GM12878 (cell line): ENCODE results near the gene MRGPRF. TPM values are rescaled to one million over a fixed set of nuclear protein-coding genes. Genes with fewer than 3 reads are reported as not detected.

Experiments
- ATAC-seq: fragments of 200-7000 bp; cut with Tn5 transposase; 3 replicates; pipeline ENCODE4 v1.9.1; 2020; ENCODE audit warnings: mild to moderate bottlenecking, moderate library complexity
- BruUV-seq: library from RNA; stranded (reverse); fragments of 400-500 nt; replicated peaks from 2 replicates; lab custom pipeline; 2021; lab: Mats Ljungman, UMichigan
- CTCF ChIA-PET: fragments of 300-600 bp; sonication (Branson Sonifier 250); formaldehyde crosslinking; extraction: SDS; loops from one replicate; lab custom pipeline; 2021; ENCODE audit warnings: inconsistent platforms; lab: Yijun Ruan, JAX
- POLR2A ChIA-PET: fragments of 350-600 bp; formaldehyde crosslinking; extraction: SDS; loops from one replicate; lab custom pipeline; 2021; ENCODE audit warnings: inconsistent platforms; lab: Charles Lee
- RAD21 ChIA-PET: fragments of 300-600 bp; sonication (Branson Sonifier 250); formaldehyde crosslinking; loops from one replicate; lab custom pipeline; 2023; ENCODE audit warnings: antibody characterized with exemption; ENCODE audit not compliant: unreplicated experiment; lab: Charles Lee
- SMC1A ChIA-PET: fragments of 300-600 bp; sonication (Branson Sonifier 250); formaldehyde crosslinking; loops from one replicate; lab custom pipeline; 2023; ENCODE audit not compliant: unreplicated experiment, uncharacterized antibody; lab: Charles Lee
- DNase-seq: peaks from one replicate; pipeline ENCODE4 v3.0.0-alpha.2; 2011; ENCODE audit warnings: low read depth, low spot score
- FAIRE-seq: peaks from 3 replicates; lab custom pipeline; 2011; peaks lifted over from hg19 to GRCh38; lab: Jason Lieb, UNC
- H2AFZ ChIP-seq: 2 replicates; pipeline ENCODE4 v1.6.0; 2011; ENCODE audit warnings: low read depth, low read length, control low read depth; ENCODE audit not compliant: control insufficient read depth
- H3K27ac ChIP-seq: 2 replicates; pipeline ENCODE4 v1.5.1; 2011; ENCODE audit warnings: control low read depth; ENCODE audit not compliant: control insufficient read depth, insufficient read depth
- H3K27me3 ChIP-seq, 2 experiments: replicated peaks in 1 of 2; 2 replicates each; pipeline versions ENCODE4 v1.6.0 to v1.6.1; 2011; ENCODE audit warnings: low read length in 1 of 2; ENCODE audit not compliant: control insufficient read depth in 2 of 2, insufficient read depth in 2 of 2
- H3K36me3 ChIP-seq, 2 experiments: 2 replicates each; pipeline ENCODE4 v1.5.1; 2011; ENCODE audit warnings: low read length in 1 of 2; ENCODE audit not compliant: control insufficient read depth in 2 of 2, insufficient read depth in 2 of 2
- H3K4me1 ChIP-seq: 2 replicates; pipeline ENCODE4 v1.6.1; 2011; ENCODE audit warnings: mild to moderate bottlenecking, low read length, moderate library complexity, mixed read lengths; ENCODE audit not compliant: control insufficient read depth, insufficient read depth
- H3K4me2 ChIP-seq: 2 replicates; pipeline ENCODE4 v1.6.0; 2011; ENCODE audit warnings: control low read depth; ENCODE audit not compliant: control insufficient read depth, insufficient read depth
- H3K4me3 ChIP-seq: fragments of 200-600 bp; sonication (generic); 2 replicates; pipeline ENCODE4 v1.5.1; 2016
- H3K79me2 ChIP-seq: 2 replicates; pipeline ENCODE4 v1.6.0; 2011; ENCODE audit warnings: low read length; ENCODE audit not compliant: control insufficient read depth, insufficient read depth
- H3K9ac ChIP-seq: 2 replicates; pipeline ENCODE4 v1.8.0; 2011; ENCODE audit warnings: low read length, control low read depth, mixed read lengths; ENCODE audit not compliant: control insufficient read depth, insufficient read depth
- H3K9me3 ChIP-seq: replicated peaks from 3 replicates; pipeline ENCODE4 v1.5.1; 2011; ENCODE audit warnings: mild to moderate bottlenecking, low read length; ENCODE audit not compliant: control insufficient read depth, insufficient read depth
- H4K20me1 ChIP-seq: 2 replicates; pipeline ENCODE4 v1.6.0; 2011; ENCODE audit not compliant: control insufficient read depth, insufficient read depth
- ATF2 ChIP-seq: IDR thresholded peaks from 2 replicates; pipeline ENCODE4 v1.6.1; 2012; ENCODE audit warnings: low read length, inconsistent platforms
- ATF3 ChIP-seq: IDR thresholded peaks from 2 replicates; pipeline ENCODE4 v1.6.1; 2011; ENCODE audit warnings: low read depth, mild to moderate bottlenecking, low read length, moderate library complexity, borderline replicate concordance; ENCODE audit errors: extremely low read depth
- CBFB ChIP-seq: IDR thresholded peaks from 2 replicates; pipeline ENCODE4 v1.6.1; 2016; ENCODE audit warnings: antibody characterized with exemption, low read depth
- CTCF ChIP-seq, 3 experiments: IDR thresholded peaks in 2 of 3; conservative IDR thresholded peaks in 1 of 3; 2 replicates each; pipeline ENCODE4 v1.5.1; 2011; ENCODE audit warnings: low read depth in 3 of 3, low read length in 3 of 3, mild to moderate bottlenecking in 3 of 3, control low read depth in 2 of 3, moderate library complexity in 2 of 3, inconsistent platforms in 1 of 3, mixed read lengths in 1 of 3; ENCODE audit not compliant: control insufficient read depth in 2 of 3, insufficient read depth in 1 of 3; ENCODE audit errors: extremely low read depth in 1 of 3
- GABPA ChIP-seq: IDR thresholded peaks from 2 replicates; pipeline ENCODE4 v1.6.1; 2014; ENCODE audit warnings: antibody characterized with exemption, low read depth, mild to moderate bottlenecking, inconsistent platforms
- IKZF1 ChIP-seq: fragments of 450-650 bp; conservative IDR thresholded peaks from 2 replicates; pipeline ENCODE4 v1.6.1; 2017; ENCODE audit warnings: antibody characterized with exemption, mild to moderate bottlenecking
- KLF5 ChIP-seq: fragments of 450-650 bp; IDR thresholded peaks from 2 replicates; pipeline ENCODE4 v1.6.1; 2014; ENCODE audit warnings: mild to moderate bottlenecking; ENCODE audit not compliant: partially characterized antibody
- PBX3 ChIP-seq: IDR thresholded peaks from 2 replicates; pipeline ENCODE4 v1.6.1; 2011; ENCODE audit warnings: mild to moderate bottlenecking, low read depth, low read length, moderate library complexity; ENCODE audit not compliant: insufficient replicate concordance
- RAD21 ChIP-seq: IDR thresholded peaks from 2 replicates; pipeline ENCODE4 v1.6.1; 2011; ENCODE audit warnings: mild to moderate bottlenecking, low read depth, low read length, moderate library complexity; ENCODE audit not compliant: insufficient read depth
- RAD51 ChIP-seq: fragments of 450-650 bp; IDR thresholded peaks from 2 replicates; pipeline ENCODE4 v1.6.1; 2016; ENCODE audit warnings: moderate library complexity, mild to moderate bottlenecking, inconsistent platforms
- SMAD5 ChIP-seq: IDR thresholded peaks from 2 replicates; pipeline ENCODE4 v1.6.1; 2016; ENCODE audit warnings: antibody characterized with exemption, low read depth
- SMARCA5 ChIP-seq: fragments of 450-650 bp; IDR thresholded peaks from 2 replicates; pipeline ENCODE4 v1.6.1; 2017; ENCODE audit warnings: mild to moderate bottlenecking
- SREBF2 ChIP-seq: IDR thresholded peaks from 2 replicates; pipeline ENCODE4 v1.6.1; 2012; ENCODE audit warnings: mild to moderate bottlenecking, low read length
- ZBTB40 ChIP-seq: fragments of 450-650 bp; IDR thresholded peaks from 2 replicates; pipeline ENCODE4 v1.6.1; 2016; ENCODE audit warnings: mild to moderate bottlenecking, moderate library complexity, borderline replicate concordance
- WGBS: methylation state at CpG from one replicate; pipeline ENCODE4 v1.1.6; 2016; ENCODE audit warnings: low lambda C conversion rate; ENCODE audit not compliant: insufficient replicate concordance, insufficient coverage; ENCODE audit errors: missing lambda C conversion rate; 5-methylcytosine and 5-hydroxymethylcytosine counted together
- in situ Hi-C: fragments of 300-500 bp; cut with MboI; formaldehyde crosslinking; loops from 9 replicates; pipeline ENCODE4 v1.14.3; 2018; ENCODE audit warnings: mixed read lengths
- intact Hi-C: fragments of 100-400 bp; cut with micrococcal nuclease; formaldehyde crosslinking; loops from one replicate; pipeline ENCODE4 v1.14.2; 2022; ENCODE audit not compliant: unreplicated experiment
- polyA plus RNA-seq, 11 experiments: library from polyadenylated mRNA; depleted of rRNA in 4 of 11; unstranded in 6 of 11; stranded (reverse) in 5 of 11; fragments of >200 nt; fragmentation: Nextera tagmentation in 4 of 11; fragmentation: Illumina TruSeq in 1 of 11; extraction: Ambion mirVana in 4 of 11; extraction: Trizol in 1 of 11; gene quantifications; 1 replicate in 1 of 11; 2 replicates in 10 of 11; pipeline versions ENCODE4 v1.2.1 to v1.2.3, GENCODE V29; 2011 to 2016; ENCODE audit warnings: inconsistent platforms in 2 of 11, missing spikeins in 2 of 11, low read depth in 1 of 11
- total RNA-seq, 4 experiments: library from RNA; depleted of rRNA in 3 of 4; stranded (reverse); fragments of >200 nt in 3 of 4; fragmentation: Illumina TruSeq in 1 of 4; extraction: Trizol in 1 of 4; gene quantifications; 2 replicates each; pipeline versions ENCODE4 v1.2.1 to v1.2.3, GENCODE V29; 2013 to 2021

MRGPRF gene
- total and polyA plus RNA-seq, 10 of the 15 experiments (the other 5 are each of a cell fraction or from before 2014, with no cell fraction given) = not detected

- ChIA-PET RAD21 (interaction anchor here (0.6 kb wide), 1 partner anchor 574 kb away, joined by 5 read pairs; no protein-coding TSS in a partner anchor), POLR2A (interaction anchor here (1.1 kb wide), 1 partner anchor 20 kb away, joined by 3 read pairs; no protein-coding TSS in a partner anchor), SMC1A (interaction anchor here (0.7 kb wide), 1 partner anchor 9 kb away, joined by 3 read pairs; no protein-coding TSS in a partner anchor), CTCF (no interaction called here)
- Histone ChIP-seq H3K4me1 (no peaks in the 10 kb centered on the region), H2AFZ (no peak overlapping the region), H4K20me1 (no peaks in the 10 kb centered on the region), H3K27ac (no peak overlapping the region), H3K36me3 (no peaks in the 10 kb centered on the region), H3K4me2 (no peak overlapping the region), H3K9ac (no peak overlapping the region), H3K4me3 (no peak overlapping the region), H3K27me3 (peaks cover 0 to 2% of the 10 kb centered on the region in 2 experiments; a peak in 3 of 4 replicates), H3K9me3 (no peaks in the 10 kb centered on the region), H3K79me2 (no peaks in the 10 kb centered on the region)
- intact Hi-C loops = no loop called here
- no TSS peak for BruUV-seq
- no peak for ATAC-seq
- no peak for DNase-seq
- TF ChIP-seq SREBF2 (no peak), SMAD5 (no peak), CBFB (no peak), KLF5 (no peak), IKZF1 (no peak), PBX3 (no peak), GABPA (no peak), CTCF (IDR thresholded peaks at IDR 0.05 in 2 of 3, conservative IDR thresholded peaks at IDR 0.05 in 1 of 3; ENCODE audit: control insufficient read depth in 2 of 3, extremely low read depth in 1 of 3, insufficient read depth in 1 of 3, low read depth in 3 of 3, low read length in 3 of 3) (no peak), RAD51 (no peak), SMARCA5 (no peak), ATF2 (no peak), ZBTB40 (no peak), RAD21 (no peak), ATF3 (no peak)
- WGBS = 35% methylated on average over 10 of the region's 11 CpGs
- FAIRE-seq = no peak
- in situ Hi-C loops = no loop called here
These were observed 22.9 kb upstream of the MRGPRF start for GRCh38 chr11:69035946-69036340.
